ENCODE data around the gene KIAA0232. TPM values are rescaled to one million over a fixed set of nuclear protein-coding genes. Genes with fewer than 3 reads are reported as not detected.
A peak's percentile ranks its signal among the peaks of the same experiment; 100 is the strongest.

Gene KIAA0232
- total and polyA plus RNA-seq, 2 experiments from 2014 or later = 11.3 to 34.3 TPM

- Histone ChIP-seq H3K4me2 (peak overlapping the region; percentile 68), H3K36me3 (replicated peaks; ENCODE audit: insufficient read depth, low read depth) (no peaks in the 10 kb centered on the region), H2AFZ (no peak overlapping the region), H3K27ac (peak overlapping the region; percentile 97), H3K27me3 (no peaks in the 10 kb centered on the region), H3K79me2 (peaks cover 84% of the 10 kb centered on the region), H4K20me1 (ENCODE audit: insufficient read depth, poor library complexity, severe bottlenecking) (peaks cover 6% of the 10 kb centered on the region), H3K9me3 (ENCODE audit: low read depth) (no peaks in the 10 kb centered on the region), H3K4me1 (ENCODE audit: insufficient read depth) (peaks cover 46% of the 10 kb centered on the region), H3K9me2 (replicated peaks; ENCODE audit: insufficient read depth) (no peaks in the 10 kb centered on the region), H3K4me3 (no peak overlapping the region)
- WGBS (ENCODE audit: low lambda C conversion rate, missing lambda C conversion rate) = 52% methylated on average over 15 of the region's 15 CpGs
- TF ChIP-seq EZH2phosphoT487 (IDR thresholded peaks at IDR 0.05; ENCODE audit: low read depth, severe bottlenecking, unreplicated experiment) (no peak), CTCF (IDR thresholded peaks at IDR 0.05; ENCODE audit: poor library complexity) (no peak), EZH2 (IDR thresholded peaks at IDR 0.05; ENCODE audit: borderline replicate concordance) (no peak)
- peak; percentile 79 for DNase-seq (ENCODE audit: low spot score)
These were observed 134.3 kb downstream of the KIAA0232 start for GRCh38 chr4:6916587-6917460.

- H3K27me3 ChIP-seq = no peaks in the 10 kb centered on the region
- peak overlapping the region; percentile 68 for H3K4me2 ChIP-seq
- no peak overlapping the region for H3K4me3 ChIP-seq
- H3K4me1 ChIP-seq (ENCODE audit: insufficient read depth) = peaks cover 39% of the 10 kb centered on the region
- 25% methylated on average over 16 of the region's 18 CpGs for WGBS (ENCODE audit: low lambda C conversion rate, missing lambda C conversion rate)
- H3K79me2 ChIP-seq = peaks cover 84% of the 10 kb centered on the region
- H2AFZ ChIP-seq = no peak overlapping the region
- no peaks in the 10 kb centered on the region for H3K9me3 ChIP-seq (ENCODE audit: low read depth)
- TF ChIP-seq EZH2 (IDR thresholded peaks at IDR 0.05; ENCODE audit: borderline replicate concordance) (no peak), CTCF (IDR thresholded peaks at IDR 0.05; ENCODE audit: poor library complexity) (peak; percentile 44)
- H3K27ac ChIP-seq = peak overlapping the region; percentile 97
- DNase-seq (ENCODE audit: low spot score) = peak; percentile 92
- peaks cover 6% of the 10 kb centered on the region for H4K20me1 ChIP-seq (ENCODE audit: insufficient read depth, poor library complexity, severe bottlenecking)
- no peaks in the 10 kb centered on the region for H3K36me3 ChIP-seq (replicated peaks; ENCODE audit: insufficient read depth, low read depth)
- no peaks in the 10 kb centered on the region for H3K9me2 ChIP-seq (replicated peaks; ENCODE audit: insufficient read depth)
These were observed 135.1 kb downstream of the KIAA0232 start for GRCh38 chr4:6917461-6918271.

GRCh38 chr4:6918338-6918737, 135.8 kb downstream of the KIAA0232 start:
- TF ChIP-seq CTCF (IDR thresholded peaks at IDR 0.05; ENCODE audit: poor library complexity) (no peak), EZH2phosphoT487 (IDR thresholded peaks at IDR 0.05; ENCODE audit: low read depth, severe bottlenecking, unreplicated experiment) (no peak)
- H4K20me1 ChIP-seq (ENCODE audit: insufficient read depth, poor library complexity, severe bottlenecking) = peaks cover 4% of the 10 kb centered on the region
- 58% methylated on average over 7 of the region's 7 CpGs for WGBS (ENCODE audit: low lambda C conversion rate, missing lambda C conversion rate)
- no peaks in the 10 kb centered on the region for H3K9me2 ChIP-seq (replicated peaks; ENCODE audit: insufficient read depth)
- H3K4me3 ChIP-seq = no peak overlapping the region
- H3K4me2 ChIP-seq = peak overlapping the region; percentile 68
- DNase-seq (ENCODE audit: low spot score) = no peak
- peaks cover 84% of the 10 kb centered on the region for H3K79me2 ChIP-seq
- H3K9me3 ChIP-seq (ENCODE audit: low read depth) = no peaks in the 10 kb centered on the region
- no peak overlapping the region for H2AFZ ChIP-seq
- H3K4me1 ChIP-seq (ENCODE audit: insufficient read depth) = peaks cover 34% of the 10 kb centered on the region
- H3K27me3 ChIP-seq = no peaks in the 10 kb centered on the region
- peak overlapping the region; percentile 97 for H3K27ac ChIP-seq
- no peaks in the 10 kb centered on the region for H3K36me3 ChIP-seq (replicated peaks; ENCODE audit: insufficient read depth, low read depth)
